ENCODE results near the gene AOAH.

AOAH gene

DNA sequence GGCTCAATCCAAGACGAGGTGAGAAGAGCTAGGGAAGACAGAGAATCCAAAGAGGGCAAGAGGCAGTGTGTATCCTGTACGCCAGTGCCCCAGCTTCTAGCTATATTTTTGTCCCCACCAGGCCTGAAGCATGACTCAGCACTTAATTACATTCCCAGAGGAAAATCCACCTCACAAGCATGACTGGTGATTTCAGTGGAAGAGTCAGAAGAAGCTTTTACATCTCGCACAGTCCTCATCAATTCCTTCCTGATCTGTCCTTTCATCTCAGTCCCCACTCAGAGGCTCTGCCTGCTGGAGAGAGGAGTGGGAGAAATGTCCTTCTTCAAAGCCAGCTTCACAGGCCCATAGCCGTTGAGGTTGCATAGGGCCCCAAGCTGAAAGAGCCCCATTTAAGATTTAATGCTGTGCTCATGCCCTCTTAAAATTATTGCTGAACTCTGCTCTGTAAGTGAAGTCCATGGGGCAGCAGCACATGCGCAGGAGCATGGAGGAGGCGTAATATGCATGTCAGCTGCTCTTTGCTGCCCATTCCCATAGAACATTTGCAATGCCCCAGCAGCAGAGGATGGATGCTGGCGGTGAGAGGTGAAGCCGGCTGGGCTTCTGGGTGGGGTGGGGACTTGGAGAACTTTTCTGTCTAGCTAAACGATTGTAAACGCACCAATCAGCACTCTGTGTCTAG, 39.0 kb upstream of the AOAH start:
- Histone ChIP-seq H3K27me3 (replicated peaks; ENCODE audit: control insufficient read depth, insufficient read depth, low read length) (no peaks in the 10 kb centered on the region), H3K4me3 (replicated peaks; ENCODE audit: low read depth, low read length) (no peak overlapping the region), H3K36me3 (ENCODE audit: control insufficient read depth, insufficient read depth, low read length) (no peaks in the 10 kb centered on the region)
- TF ChIP-seq, protein P1, sequence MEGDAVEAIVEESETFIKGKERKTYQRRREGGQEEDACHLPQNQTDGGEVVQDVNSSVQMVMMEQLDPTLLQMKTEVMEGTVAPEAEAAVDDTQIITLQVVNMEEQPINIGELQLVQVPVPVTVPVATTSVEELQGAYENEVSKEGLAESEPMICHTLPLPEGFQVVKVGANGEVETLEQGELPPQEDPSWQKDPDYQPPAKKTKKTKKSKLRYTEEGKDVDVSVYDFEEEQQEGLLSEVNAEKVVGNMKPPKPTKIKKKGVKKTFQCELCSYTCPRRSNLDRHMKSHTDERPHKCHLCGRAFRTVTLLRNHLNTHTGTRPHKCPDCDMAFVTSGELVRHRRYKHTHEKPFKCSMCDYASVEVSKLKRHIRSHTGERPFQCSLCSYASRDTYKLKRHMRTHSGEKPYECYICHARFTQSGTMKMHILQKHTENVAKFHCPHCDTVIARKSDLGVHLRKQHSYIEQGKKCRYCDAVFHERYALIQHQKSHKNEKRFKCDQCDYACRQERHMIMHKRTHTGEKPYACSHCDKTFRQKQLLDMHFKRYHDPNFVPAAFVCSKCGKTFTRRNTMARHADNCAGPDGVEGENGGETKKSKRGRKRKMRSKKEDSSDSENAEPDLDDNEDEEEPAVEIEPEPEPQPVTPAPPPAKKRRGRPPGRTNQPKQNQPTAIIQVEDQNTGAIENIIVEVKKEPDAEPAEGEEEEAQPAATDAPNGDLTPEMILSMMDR (IDR thresholded peaks at IDR 0.05; ENCODE audit: insufficient read depth, low read length, poor library complexity, severe bottlenecking) = no peak
- no peak for DNase-seq (ENCODE audit: extremely low read depth, insufficient read length)

DNA sequence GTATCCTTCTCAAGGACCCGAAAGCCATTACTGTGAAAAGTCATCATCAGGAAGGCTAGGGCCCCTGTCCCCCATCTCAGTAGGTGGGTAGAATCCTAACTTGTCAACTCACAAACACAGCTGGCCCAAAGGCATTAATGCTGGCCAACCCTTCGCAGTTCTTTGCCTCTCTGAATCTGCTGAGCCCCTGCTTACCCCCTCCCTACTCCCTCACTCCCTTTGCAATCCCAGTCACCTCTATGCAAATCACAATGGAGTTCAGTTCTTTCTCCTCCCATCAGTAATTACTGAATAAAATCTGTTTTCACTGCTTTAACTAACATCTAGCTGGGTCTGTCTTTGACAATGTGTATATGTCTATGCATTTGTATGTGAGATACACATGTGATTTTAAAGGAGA, 38.1 kb upstream of the AOAH start:
- TF ChIP-seq, protein P1 (IDR thresholded peaks at IDR 0.05; ENCODE audit: insufficient read depth, low read length, poor library complexity, severe bottlenecking) = no peak
- Histone ChIP-seq H3K36me3 (ENCODE audit: control insufficient read depth, insufficient read depth, low read length) (no peaks in the 10 kb centered on the region), H3K27me3 (replicated peaks; ENCODE audit: control insufficient read depth, insufficient read depth, low read length) (no peaks in the 10 kb centered on the region), H3K4me3 (replicated peaks; ENCODE audit: low read depth, low read length) (no peak overlapping the region)
- DNase-seq (ENCODE audit: extremely low read depth, insufficient read length) = no peak

DNA sequence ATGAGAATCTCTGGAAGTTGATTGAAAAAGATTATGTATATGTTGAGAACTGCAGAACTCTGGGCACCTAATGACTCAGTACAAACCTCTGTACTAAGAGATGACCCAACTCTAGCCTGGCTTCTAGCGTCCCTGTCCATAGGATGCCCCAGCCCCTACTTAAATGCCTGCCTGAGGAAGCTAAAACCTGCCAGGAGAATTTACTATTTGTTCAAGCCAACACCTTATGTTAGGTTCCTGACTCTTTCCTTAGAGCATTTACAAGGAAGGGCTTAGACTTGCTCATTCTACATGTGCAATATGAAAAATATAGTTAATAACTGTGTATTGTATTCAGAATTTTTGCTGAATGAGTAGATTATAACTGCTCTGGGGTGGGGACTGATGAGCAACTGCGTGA, 37.5 kb upstream of the AOAH start:
- Histone ChIP-seq H3K27me3 (replicated peaks; ENCODE audit: control insufficient read depth, insufficient read depth, low read length) (no peaks in the 10 kb centered on the region), H3K36me3 (ENCODE audit: control insufficient read depth, insufficient read depth, low read length) (no peaks in the 10 kb centered on the region), H3K4me3 (replicated peaks; ENCODE audit: low read depth, low read length) (no peak overlapping the region)
- no peak for DNase-seq (ENCODE audit: extremely low read depth, insufficient read length)
- TF ChIP-seq, protein P1 (IDR thresholded peaks at IDR 0.05; ENCODE audit: insufficient read depth, low read length, poor library complexity, severe bottlenecking) = no peak

DNA sequence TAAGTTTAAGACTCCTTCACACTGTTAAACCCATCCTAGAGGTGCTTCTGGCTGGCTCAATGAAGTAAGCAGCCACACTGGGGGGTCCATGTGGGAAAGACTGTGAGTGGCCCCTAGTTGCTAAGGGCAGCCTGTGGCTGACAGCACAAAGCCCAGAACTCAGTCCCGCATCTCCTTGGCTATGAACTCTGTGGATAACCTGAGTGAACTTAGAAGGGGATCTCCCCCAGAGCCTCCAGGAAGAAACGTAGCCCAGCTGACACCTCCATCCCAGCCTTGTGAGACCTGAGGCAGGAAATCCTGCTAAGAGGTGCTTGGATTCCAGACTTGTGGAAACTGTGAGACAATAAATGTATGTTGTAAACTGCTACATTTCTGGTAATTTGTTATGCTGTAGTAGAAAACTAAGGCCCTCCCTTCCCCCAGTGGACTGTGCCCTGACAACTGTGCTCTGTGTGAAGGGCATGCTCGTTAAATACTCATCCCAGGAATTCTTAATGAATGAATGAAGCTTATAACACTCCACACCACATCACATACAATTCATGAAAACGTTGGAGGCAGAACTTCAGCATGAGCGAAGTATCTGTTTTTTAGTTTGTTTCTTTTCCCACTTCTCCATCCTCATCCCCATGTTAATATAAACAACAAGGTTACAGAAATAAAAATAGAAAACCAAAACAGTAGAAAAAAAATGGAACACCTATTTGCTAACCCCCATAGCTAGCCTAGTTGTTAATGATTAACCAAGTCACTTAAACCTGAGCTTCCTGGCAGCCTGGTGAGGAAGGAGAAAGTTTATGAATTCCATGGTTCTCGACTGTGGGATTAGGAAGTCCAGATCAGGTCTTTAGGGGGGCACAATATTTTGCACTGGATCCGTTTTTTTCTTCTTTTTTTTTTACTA, 36.8 kb upstream of the AOAH start:
- no peak for DNase-seq (ENCODE audit: extremely low read depth, insufficient read length)
- TF ChIP-seq, protein P1 (IDR thresholded peaks at IDR 0.05; ENCODE audit: insufficient read depth, low read length, poor library complexity, severe bottlenecking) = no peak
- H3K36me3 ChIP-seq (ENCODE audit: control insufficient read depth, insufficient read depth, low read length) = no peaks in the 10 kb centered on the region
- no peaks in the 10 kb centered on the region for H3K27me3 ChIP-seq (replicated peaks; ENCODE audit: control insufficient read depth, insufficient read depth, low read length)
- no peak overlapping the region for H3K4me3 ChIP-seq (replicated peaks; ENCODE audit: low read depth, low read length)

DNA sequence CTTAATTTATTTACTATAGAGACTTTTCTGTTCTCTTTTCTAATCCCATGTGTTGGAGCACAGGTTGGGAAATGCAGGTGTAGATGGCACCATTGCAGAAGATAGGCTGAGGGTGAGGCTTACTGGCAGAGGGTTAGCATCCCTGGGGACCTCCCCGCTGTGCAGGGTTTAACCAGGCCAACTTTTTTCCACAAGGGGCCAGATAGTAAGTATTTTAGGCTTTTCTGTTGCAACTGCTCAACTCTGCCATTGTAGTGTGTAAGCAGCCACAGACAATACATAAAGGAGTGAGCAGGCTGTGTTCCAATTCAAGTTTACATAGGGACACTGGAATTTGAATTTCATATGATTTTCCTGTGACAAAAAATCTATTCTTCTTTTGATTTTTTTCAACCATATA, 34.6 kb upstream of the AOAH start:
- H3K36me3 ChIP-seq (ENCODE audit: control insufficient read depth, insufficient read depth, low read length) = no peaks in the 10 kb centered on the region
- TF ChIP-seq, protein P1 (IDR thresholded peaks at IDR 0.05; ENCODE audit: insufficient read depth, low read length, poor library complexity, severe bottlenecking) = no peak
- DNase-seq (ENCODE audit: extremely low read depth, insufficient read length) = no peak
- H3K4me3 ChIP-seq (replicated peaks; ENCODE audit: low read depth, low read length) = no peak overlapping the region
- H3K27me3 ChIP-seq (replicated peaks; ENCODE audit: control insufficient read depth, insufficient read depth, low read length) = no peaks in the 10 kb centered on the region

All from GM06990 (cell line).